Panc1 (cell line): Measurements from ENCODE around the gene GGA2.

Experiments
- CTCF ChIP-seq: fragments of 450-650 bp; IDR thresholded peaks from 2 replicates; pipeline ENCODE4 v1.5.1; 2017; ENCODE audit warnings: mild to moderate bottlenecking
- POLR2AphosphoS5 ChIP-seq: IDR thresholded peaks from 2 replicates; pipeline ENCODE4 v1.6.1; 2012; ENCODE audit warnings: mild to moderate bottlenecking, low read depth, low read length, moderate library complexity
- REST ChIP-seq, 2 experiments: IDR thresholded peaks; 2 replicates each; pipeline ENCODE4 v1.6.1; 2011 to 2012; ENCODE audit warnings: low read depth in 2 of 2, control low read depth in 1 of 2, low read length in 1 of 2, mild to moderate bottlenecking in 1 of 2, moderate library complexity in 1 of 2; ENCODE audit not compliant: insufficient read depth in 1 of 2
- TCF7L2 ChIP-seq: IDR thresholded peaks from 2 replicates; pipeline ENCODE4 v1.6.1; 2011; ENCODE audit warnings: mild to moderate bottlenecking, low read depth, low read length, inconsistent platforms

- TF ChIP-seq CTCF (no peak), REST (IDR thresholded peaks at IDR 0.05; ENCODE audit: insufficient read depth in 1 of 2, low read depth in 2 of 2, low read length in 1 of 2) (no peak), POLR2AphosphoS5 (no peak), TCF7L2 (no peak)
Measured at GRCh38 chr16:23486480-23486879, 23.8 kb downstream of the GGA2 start.
